ENCODE data around the gene ZNF160. TPM values are rescaled to one million over a fixed set of nuclear protein-coding genes. Genes with fewer than 3 reads are reported as not detected.

The ZNF160 gene
- total and polyA plus RNA-seq, 2 of the 8 experiments (the other 6 are each of a cell fraction or from before 2014, with no cell fraction given): 15.8 to 31.2 TPM

- TF ChIP-seq RNF2 (IDR thresholded peaks at IDR 0.05; ENCODE audit: borderline replicate concordance, low read depth, low read length, missing control alignments, poor library complexity, severe bottlenecking) (no peak), SP2 (IDR thresholded peaks at IDR 0.05; ENCODE audit: low read length) (no peak), CHD1 (IDR thresholded peaks at IDR 0.05; ENCODE audit: low read depth, low read length) (no peak), TAF7 (optimal IDR thresholded peaks at IDR 0.05; ENCODE audit: borderline replicate concordance, low read depth, low read length) (peak; percentile 44), RFX5 (IDR thresholded peaks at IDR 0.05; ENCODE audit: borderline replicate concordance, low read depth, low read length) (no peak), RBBP5 (IDR thresholded peaks at IDR 0.05; ENCODE audit: borderline replicate concordance, low read depth, low read length) (peak; percentile 88), CEBPB (IDR thresholded peaks at IDR 0.05; ENCODE audit: low read depth, low read length) (no peak), TBP (IDR thresholded peaks at IDR 0.05; ENCODE audit: low read depth, low read length) (peak; percentile 83), JUN (IDR thresholded peaks at IDR 0.05; ENCODE audit: low read depth, low read length) (no peak), ATF2 (IDR thresholded peaks at IDR 0.05; ENCODE audit: low read length) (no peak), TCF12 (IDR thresholded peaks at IDR 0.05; ENCODE audit: low read depth, low read length) (no peak), CTBP2 (IDR thresholded peaks at IDR 0.05; ENCODE audit: borderline replicate concordance, insufficient read depth, insufficient read length, low read length) (no peak), CHD2 (IDR thresholded peaks at IDR 0.05; ENCODE audit: low read length) (no peak), BRCA1 (IDR thresholded peaks at IDR 0.05; ENCODE audit: low read depth, low read length) (no peak), TAF1 (IDR thresholded peaks at IDR 0.05; ENCODE audit: low read depth, low read length) (peak; percentile 90)
- TF ChIP-seq, protein P1, sequence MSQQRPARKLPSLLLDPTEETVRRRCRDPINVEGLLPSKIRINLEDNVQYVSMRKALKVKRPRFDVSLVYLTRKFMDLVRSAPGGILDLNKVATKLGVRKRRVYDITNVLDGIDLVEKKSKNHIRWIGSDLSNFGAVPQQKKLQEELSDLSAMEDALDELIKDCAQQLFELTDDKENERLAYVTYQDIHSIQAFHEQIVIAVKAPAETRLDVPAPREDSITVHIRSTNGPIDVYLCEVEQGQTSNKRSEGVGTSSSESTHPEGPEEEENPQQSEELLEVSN (IDR thresholded peaks at IDR 0.05): no peak
These were observed at the start of gene ZNF160 (continued) for GRCh38 chr19:53103234-53104203.

Measured in H1 (cell line).